D721Med (cell line): Measurements from ENCODE around the gene FGF22.

Experiments
- DNase-seq: peaks from one replicate; pipeline ENCODE4 v3.0.0; 2011; ENCODE audit warnings: low spot score; ENCODE audit not compliant: insufficient read length
- FAIRE-seq: peaks from 2 replicates; lab custom pipeline; 2011; peaks lifted over from hg19 to GRCh38; lab: Jason Lieb, UNC
- TF ChIP-seq, protein P1 (sequence below): IDR thresholded peaks from 2 replicates; pipeline ENCODE4 v1.5.1; 2012; ENCODE audit warnings: mild to moderate bottlenecking, control low read depth; ENCODE audit not compliant: insufficient read depth; ENCODE audit errors: missing control alignments

FGF22 gene

DNA sequence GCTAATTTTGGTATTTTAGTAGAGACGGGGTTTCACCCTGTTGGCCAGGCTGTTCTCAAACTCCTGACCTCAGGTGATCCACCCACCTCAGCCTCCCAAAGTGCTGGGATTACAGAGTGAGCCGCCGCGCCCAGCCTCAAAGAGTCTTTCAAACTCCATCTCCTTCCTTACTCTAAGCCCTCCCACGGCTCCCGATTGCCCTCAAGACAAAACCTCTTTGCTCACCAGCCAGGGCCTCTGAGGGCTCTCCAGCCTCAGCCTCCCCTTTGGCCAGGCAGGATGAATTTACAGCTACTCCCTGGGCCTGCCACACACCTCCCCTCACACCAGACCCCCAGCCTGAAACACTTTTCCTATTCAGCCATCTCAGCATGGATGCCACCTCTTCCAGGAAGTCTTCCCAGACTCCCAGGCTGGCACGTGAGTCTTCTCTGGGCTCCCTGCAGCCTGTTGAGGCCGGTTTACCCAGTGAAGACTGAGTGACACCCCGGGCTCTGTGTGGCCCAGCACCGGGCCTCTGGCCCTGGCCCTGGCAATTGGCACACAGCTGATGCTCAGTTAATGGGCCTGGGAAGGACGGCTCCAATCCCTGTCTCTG is 48.0 kb downstream of the FGF22 start:
- DNase-seq: no peak
- no peak for FAIRE-seq
- TF ChIP-seq, protein P1, sequence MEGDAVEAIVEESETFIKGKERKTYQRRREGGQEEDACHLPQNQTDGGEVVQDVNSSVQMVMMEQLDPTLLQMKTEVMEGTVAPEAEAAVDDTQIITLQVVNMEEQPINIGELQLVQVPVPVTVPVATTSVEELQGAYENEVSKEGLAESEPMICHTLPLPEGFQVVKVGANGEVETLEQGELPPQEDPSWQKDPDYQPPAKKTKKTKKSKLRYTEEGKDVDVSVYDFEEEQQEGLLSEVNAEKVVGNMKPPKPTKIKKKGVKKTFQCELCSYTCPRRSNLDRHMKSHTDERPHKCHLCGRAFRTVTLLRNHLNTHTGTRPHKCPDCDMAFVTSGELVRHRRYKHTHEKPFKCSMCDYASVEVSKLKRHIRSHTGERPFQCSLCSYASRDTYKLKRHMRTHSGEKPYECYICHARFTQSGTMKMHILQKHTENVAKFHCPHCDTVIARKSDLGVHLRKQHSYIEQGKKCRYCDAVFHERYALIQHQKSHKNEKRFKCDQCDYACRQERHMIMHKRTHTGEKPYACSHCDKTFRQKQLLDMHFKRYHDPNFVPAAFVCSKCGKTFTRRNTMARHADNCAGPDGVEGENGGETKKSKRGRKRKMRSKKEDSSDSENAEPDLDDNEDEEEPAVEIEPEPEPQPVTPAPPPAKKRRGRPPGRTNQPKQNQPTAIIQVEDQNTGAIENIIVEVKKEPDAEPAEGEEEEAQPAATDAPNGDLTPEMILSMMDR: no peak

DNA sequence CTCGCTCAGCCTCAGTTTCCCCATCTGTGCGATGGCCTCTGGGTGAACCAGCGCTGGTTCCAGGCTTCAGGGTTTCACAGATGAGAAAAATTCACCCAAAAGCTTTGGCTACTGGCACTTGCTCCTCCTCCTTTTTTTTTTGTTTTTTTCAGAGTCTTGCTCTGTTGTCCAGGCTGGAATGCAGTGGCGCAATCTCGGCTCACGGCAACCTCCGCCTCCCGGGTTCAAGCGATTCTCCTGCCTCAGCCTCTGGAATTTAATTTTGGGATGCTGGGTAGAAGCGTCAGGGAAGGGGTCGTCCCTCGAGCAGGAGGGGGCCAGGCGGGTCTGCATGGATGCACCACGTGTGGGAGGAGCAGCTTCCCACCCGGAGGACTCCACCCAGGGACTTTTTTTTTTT is 48.5 kb downstream of the FGF22 start:
- DNase-seq (no peak), FAIRE-seq (no peak)
- TF ChIP-seq, protein P1: no peak

DNA sequence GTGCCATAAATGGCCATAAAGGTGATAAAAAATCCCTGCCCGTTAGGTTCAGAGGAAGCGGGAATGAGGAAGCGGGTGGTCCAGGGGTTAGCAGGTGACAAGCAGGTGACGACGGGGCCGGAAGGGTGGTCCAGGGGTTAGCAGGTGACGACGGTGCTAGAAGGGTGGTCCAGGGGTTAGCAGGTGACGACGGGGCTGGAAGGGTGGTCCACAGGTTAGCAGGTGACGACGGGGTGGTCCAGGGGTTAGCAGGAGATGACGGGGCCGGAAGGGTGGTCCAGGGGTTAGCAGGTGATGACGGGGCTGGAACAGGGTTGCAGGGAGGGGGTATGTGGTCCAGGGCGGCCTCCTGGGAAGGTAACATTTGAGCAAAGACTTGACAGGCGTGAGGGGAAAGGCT is 49.3 kb downstream of the FGF22 start:
- no peak for FAIRE-seq
- DNase-seq: no peak
- TF ChIP-seq, protein P1: no peak

DNA sequence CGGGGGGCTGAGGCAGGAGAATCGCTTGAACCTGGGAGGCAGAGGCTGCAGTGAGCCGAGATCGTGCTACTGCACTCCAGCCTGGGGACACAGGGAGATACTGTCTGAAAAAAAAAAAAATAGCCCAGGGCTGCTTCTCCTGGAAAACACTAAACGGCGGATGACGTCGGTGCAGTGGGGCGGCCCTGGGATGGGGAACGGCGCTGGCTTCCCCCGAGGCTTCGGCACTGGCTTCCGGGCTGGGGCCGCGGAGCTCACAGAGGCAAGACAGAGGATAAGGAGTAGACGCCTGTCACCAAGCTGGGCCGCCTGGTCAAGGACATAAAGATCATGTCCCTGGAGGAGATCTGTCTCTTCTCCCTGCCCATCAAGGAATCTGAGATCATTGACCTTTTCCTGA is 50.5 kb downstream of the FGF22 start:
- TF ChIP-seq, protein P1: no peak
- no peak for FAIRE-seq

More for the DNA sequence above, 50.5 kb downstream of the FGF22 start:
- no peak for DNase-seq
